Measurements from ENCODE around the gene DLG5.

Gene DLG5

GRCh38 chr10:77909749-77910375 lies 16.7 kb downstream of the DLG5 start:
- DNase-seq: no peak

- DNase-seq: no peak
Measured at GRCh38 chr10:77909021-77909748, 17.4 kb downstream of the DLG5 start.

- no peak for DNase-seq
Measured at GRCh38 chr10:77907900-77908717, 18.4 kb downstream of the DLG5 start.

- DNase-seq: no peak
Measured at GRCh38 chr10:77907462-77907861, 19.1 kb downstream of the DLG5 start.

GRCh38 chr10:77906951-77907421 lies 19.6 kb downstream of the DLG5 start:
- no peak for DNase-seq

- DNase-seq: no peak
Measured at GRCh38 chr10:77905781-77906180, 20.8 kb downstream of the DLG5 start.

GRCh38 chr10:77905086-77905748 lies 21.3 kb downstream of the DLG5 start:
- no peak for DNase-seq

GRCh38 chr10:77904100-77904840 lies 22.3 kb downstream of the DLG5 start:
- DNase-seq: no peak

- no peak for DNase-seq
Measured at GRCh38 chr10:77902159-77902558, 24.4 kb downstream of the DLG5 start.

GRCh38 chr10:77901743-77902142 lies 24.8 kb downstream of the DLG5 start:
- no peak for DNase-seq

GRCh38 chr10:77899690-77900089 lies 26.9 kb downstream of the DLG5 start:
- DNase-seq: no peak

GRCh38 chr10:77899080-77899477 lies 27.5 kb downstream of the DLG5 start:
- no peak for DNase-seq

- DNase-seq: no peak
Measured at GRCh38 chr10:77898323-77899079, 28.1 kb downstream of the DLG5 start.

GRCh38 chr10:77896058-77896457 lies 30.5 kb downstream of the DLG5 start:
- DNase-seq: no peak

GRCh38 chr10:77894058-77894457 lies 32.5 kb downstream of the DLG5 start:
- no peak for DNase-seq

- no peak for DNase-seq
Measured at GRCh38 chr10:77893386-77893785, 33.2 kb downstream of the DLG5 start.

GRCh38 chr10:77892761-77893160 lies 33.8 kb downstream of the DLG5 start:
- no peak for DNase-seq

- no peak for DNase-seq
Measured at GRCh38 chr10:77892021-77892739, 34.4 kb downstream of the DLG5 start.

GRCh38 chr10:77890097-77890496 lies 36.5 kb downstream of the DLG5 start:
- DNase-seq: no peak

- no peak for DNase-seq
Measured at GRCh38 chr10:77889277-77889903, 37.2 kb downstream of the DLG5 start.

GRCh38 chr10:77888356-77888703 lies 38.2 kb downstream of the DLG5 start:
- DNase-seq: no peak
